ENCODE results near the gene STK39.

The STK39 gene

GRCh38 chr2:168006498-168006897, 240.9 kb downstream of the STK39 start:
- no peak for DNase-seq (ENCODE audit: low read depth in 2 of 2)

- no peak for DNase-seq (ENCODE audit: low read depth in 2 of 2)
These were observed 241.8 kb downstream of the STK39 start for GRCh38 chr2:168005586-168005985.

- DNase-seq (ENCODE audit: low read depth in 2 of 2), result no peak
These were observed 243.5 kb downstream of the STK39 start for GRCh38 chr2:168003876-168004275.

GRCh38 chr2:168002021-168002553, 245.3 kb downstream of the STK39 start:
- no peak for DNase-seq (ENCODE audit: low read depth in 2 of 2)

- DNase-seq (ENCODE audit: low read depth in 2 of 2), result no peak
These were observed 255.1 kb downstream of the STK39 start for GRCh38 chr2:167992278-167992677.

- no peak for DNase-seq (ENCODE audit: low read depth in 2 of 2)
These were observed 257.3 kb downstream of the STK39 start for GRCh38 chr2:167990062-167990461.

- DNase-seq (ENCODE audit: low read depth in 2 of 2), result no peak
These were observed 259.1 kb downstream of the STK39 start for GRCh38 chr2:167988296-167988695.

- DNase-seq (ENCODE audit: low read depth in 2 of 2), result no peak
These were observed 259.8 kb downstream of the STK39 start for GRCh38 chr2:167987558-167987957.

- DNase-seq (ENCODE audit: low read depth in 2 of 2), result no peak
These were observed 260.4 kb downstream of the STK39 start for GRCh38 chr2:167987026-167987425.

- DNase-seq (ENCODE audit: low read depth in 2 of 2), result no peak
These were observed 261.2 kb downstream of the STK39 start for GRCh38 chr2:167986223-167986622.

- no peak for DNase-seq (ENCODE audit: low read depth in 2 of 2)
These were observed 265.4 kb downstream of the STK39 start for GRCh38 chr2:167981945-167982344.

GRCh38 chr2:167980439-167980838, 267.0 kb downstream of the STK39 start:
- no peak for DNase-seq (ENCODE audit: low read depth in 2 of 2)

GRCh38 chr2:167972746-167973145, 274.6 kb downstream of the STK39 start:
- no peak for DNase-seq (ENCODE audit: low read depth in 2 of 2)

GRCh38 chr2:167972020-167972419, 275.4 kb downstream of the STK39 start:
- DNase-seq (ENCODE audit: low read depth in 2 of 2), result no peak

- DNase-seq (ENCODE audit: low read depth in 2 of 2), result no peak
These were observed 280.2 kb downstream of the STK39 start for GRCh38 chr2:167966937-167967913.

GRCh38 chr2:167965907-167966761, 281.3 kb downstream of the STK39 start:
- no peak for DNase-seq (ENCODE audit: low read depth in 2 of 2)

- no peak for DNase-seq (ENCODE audit: low read depth in 2 of 2)
These were observed 282.6 kb downstream of the STK39 start for GRCh38 chr2:167964650-167965413.

GRCh38 chr2:167963899-167964649, 283.3 kb downstream of the STK39 start:
- no peak for DNase-seq (ENCODE audit: low read depth in 2 of 2)

- no peak for DNase-seq (ENCODE audit: low read depth in 2 of 2)
These were observed 284.8 kb downstream of the STK39 start for GRCh38 chr2:167962436-167963226.

GRCh38 chr2:167961536-167962048, 285.8 kb downstream of the STK39 start:
- no peak for DNase-seq (ENCODE audit: low read depth in 2 of 2)

Measured in stimulated activated CD4-positive, alpha-beta T cell treated with anti-CD3 and anti-CD28 coated beads, Interleukin-15, amount 100 ng/mL, for 48 hours (primary cell).